Activated CD4-positive, alpha-beta memory T cell treated with anti-CD3 and anti-CD28 coated beads for 36 hours (primary cell): ENCODE results near the gene CDK10. TPM values are rescaled to one million over a fixed set of nuclear protein-coding genes. Genes with fewer than 3 reads are reported as not detected.
A peak's percentile ranks its signal among the peaks of the same experiment; 100 is the strongest.
"Not testable (repeated sequence)": the region's sequence is repeated elsewhere in the genome, so short reads cannot be mapped to it uniquely, and the experiment has no call there.

Experiments
- CTCF ChIA-PET: fragments of 350-600 bp; sonication (Branson Sonifier 250); formaldehyde crosslinking; loops from one replicate; lab custom pipeline; 2021; ENCODE audit warnings: antibody characterized with exemption, inconsistent platforms; lab: Charles Lee
- POLR2A ChIA-PET: fragments of 350-600 bp; sonication (Branson Sonifier 250); formaldehyde crosslinking; loops from one replicate; lab custom pipeline; 2021; ENCODE audit warnings: antibody characterized with exemption; lab: Charles Lee
- DNase-seq: peaks from one replicate; pipeline ENCODE4 v3.0.0-alpha.2; 2020
- H3K27ac Mint-ChIP-seq: one replicate; pipeline ENCODE4 v1.8.0; 2021; ENCODE audit warnings: mixed read lengths
- H3K27me3 Mint-ChIP-seq: one replicate; pipeline ENCODE4 v1.8.0; 2021; ENCODE audit warnings: mixed read lengths
- H3K36me3 Mint-ChIP-seq: one replicate; pipeline ENCODE4 v1.8.0; 2021; ENCODE audit warnings: mixed read lengths
- H3K4me1 Mint-ChIP-seq: one replicate; pipeline ENCODE4 v1.8.0; 2021; ENCODE audit warnings: low read depth, mixed read lengths
- H3K4me3 Mint-ChIP-seq: one replicate; pipeline ENCODE4 v1.8.0; 2021; ENCODE audit warnings: mild to moderate bottlenecking, mixed read lengths
- H3K9me3 Mint-ChIP-seq: one replicate; pipeline ENCODE4 v1.8.0; 2021; ENCODE audit warnings: mixed read lengths
- intact Hi-C: fragments of 100-400 bp; cut with micrococcal nuclease; formaldehyde crosslinking; loops from one replicate; pipeline ENCODE4 v1.15.1; 2023
- total RNA-seq, 2 experiments: library from RNA; stranded (reverse); gene quantifications; one replicate each; pipeline ENCODE4 v1.2.3, GENCODE V29; 2021

The CDK10 gene
- total RNA-seq, 2 experiments from 2014 or later: 90.0 to 92.4 TPM

- Mint-ChIP-seq H3K4me3 (no peak overlapping the region), H3K27ac (no peak overlapping the region), H3K9me3 (no peaks in the 10 kb centered on the region), H3K27me3 (no peaks in the 10 kb centered on the region), H3K36me3 (peaks cover 6% of the 10 kb centered on the region), H3K4me1 (peaks cover 35% of the 10 kb centered on the region)
- DNase-seq: no peak
- POLR2A ChIA-PET: interaction anchor here (0.7 kb wide), 1 partner anchor 48 kb away, joined by 5 read pairs; no protein-coding TSS in a partner anchor
- CTCF ChIA-PET: interaction anchor here (0.7 to 2.1 kb wide), 3 partner anchors 14 to 45 kb away, joined by 3 to 5 read pairs (median 3); no protein-coding TSS in a partner anchor
- intact Hi-C loops: loop anchor here (5.0 kb wide), 1 partner anchor 93 kb away; the partner anchor contains the start of gene RPL13
These were observed 31.3 kb upstream of the CDK10 start for GRCh38 chr16:89655062-89655643.

- intact Hi-C loops: loop anchor here (5.0 kb wide), 1 partner anchor 94 kb away; the partner anchor contains the start of gene RPL13
- H3K27ac Mint-ChIP-seq: peak overlapping the region; percentile 76
- H3K36me3 Mint-ChIP-seq: peaks cover 19% of the 10 kb centered on the region
- peak overlapping the region; percentile 89 for H3K4me3 Mint-ChIP-seq
- no peaks in the 10 kb centered on the region for H3K27me3 Mint-ChIP-seq
- ChIA-PET POLR2A (no interaction called here), CTCF (interaction anchor here (0.6 to 1.3 kb wide), 2 partner anchors 15 to 49 kb away, joined by 3 to 8 read pairs; no protein-coding TSS in a partner anchor)
- H3K9me3 Mint-ChIP-seq: no peaks in the 10 kb centered on the region
- DNase-seq: no peak
- peaks cover 35% of the 10 kb centered on the region for H3K4me1 Mint-ChIP-seq
These were observed 29.9 kb upstream of the CDK10 start for GRCh38 chr16:89656435-89657121.

GRCh38 chr16:89657442-89658220 lies 28.9 kb upstream of the CDK10 start, which contains the start of the genes CHMP1A and SPATA33:
TSS of gene CHMP1A (minus strand) at chr16:89657708. CDS start at chr16:89657588, 120 bp downstream.
TSS of gene SPATA33 (plus strand) at chr16:89657836. CDS start at chr16:89657912, 76 bp downstream.
- Mint-ChIP-seq H3K4me1 (peaks cover 35% of the 10 kb centered on the region), H3K4me3 (peak within 1 kb of the TSS; percentile 89), H3K9me3 (no peaks in the 10 kb centered on the region), H3K36me3 (peaks cover 21% of the 10 kb centered on the region), H3K27me3 (no peaks in the 10 kb centered on the region), H3K27ac (peak within 1 kb of the TSS; percentile 76)
- intact Hi-C loops: loop anchor here (1.0 to 5.0 kb wide), 2 partner anchors 29 to 95 kb away; partner anchors contain the start of genes CDK10 and RPL13
- CTCF ChIA-PET: interaction anchor here (1.0 to 1.3 kb wide), 4 partner anchors 11 to 42 kb away, joined by 3 to 8 read pairs (median 5); no protein-coding TSS in a partner anchor
- peak; percentile 94 for DNase-seq
- POLR2A ChIA-PET: interaction anchor here (0.6 to 1.1 kb wide), 3 partner anchors 34 to 149 kb away, joined by 3 to 5 read pairs (median 3); partner anchors contain the start of gene SPG7

DNA sequence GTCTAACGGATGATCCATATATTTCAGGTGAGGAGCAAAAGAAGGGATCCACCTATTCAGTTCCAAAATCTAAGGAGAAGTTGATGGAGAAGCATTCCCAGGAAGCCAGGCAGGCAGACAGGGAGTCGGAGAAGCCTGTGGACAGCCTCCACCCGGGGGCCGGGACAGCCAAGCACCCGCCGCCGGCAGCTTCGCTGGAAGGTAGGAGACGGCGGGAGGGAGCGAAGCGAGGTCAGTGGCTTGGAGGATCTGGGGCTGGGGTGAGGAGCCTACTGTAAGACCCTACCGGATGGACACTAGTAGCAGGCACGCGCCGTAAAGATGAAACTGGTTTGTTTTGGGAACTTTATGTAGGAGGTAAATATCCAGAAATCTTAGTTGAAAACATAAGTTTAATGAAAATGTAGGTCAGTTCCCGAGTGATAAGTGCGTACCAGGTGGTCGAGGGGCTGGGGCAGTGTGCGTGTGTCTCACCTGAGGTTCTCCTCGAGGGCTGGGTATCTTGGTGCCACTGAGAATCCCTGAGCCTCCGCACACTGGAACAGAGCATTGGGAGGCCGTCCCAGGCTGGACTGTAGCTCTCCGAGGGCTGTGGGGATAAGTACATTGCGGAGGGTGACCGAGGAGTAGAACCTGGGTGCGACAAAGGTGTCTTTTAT lies 28.1 kb upstream of the CDK10 start:
- H3K27me3 Mint-ChIP-seq: no peaks in the 10 kb centered on the region
- intact Hi-C loops: loop anchor here (1.0 to 5.0 kb wide), 2 partner anchors 28 to 96 kb away; partner anchors contain the start of genes CDK10 and RPL13
- H3K36me3 Mint-ChIP-seq: peaks cover 24% of the 10 kb centered on the region
- peak; percentile 33 for DNase-seq
- CTCF ChIA-PET: interaction anchor here (1.0 to 1.3 kb wide), 3 partner anchors 10 to 42 kb away, joined by 3 to 5 read pairs (median 5); no protein-coding TSS in a partner anchor
- H3K27ac Mint-ChIP-seq: peak overlapping the region; percentile 65
- POLR2A ChIA-PET: interaction anchor here (0.6 to 1.1 kb wide), 3 partner anchors 33 to 150 kb away, joined by 3 to 5 read pairs (median 3); partner anchors contain the start of gene SPG7
- H3K4me3 Mint-ChIP-seq: peak overlapping the region; percentile 89
- peaks cover 35% of the 10 kb centered on the region for H3K4me1 Mint-ChIP-seq
- no peaks in the 10 kb centered on the region for H3K9me3 Mint-ChIP-seq

DNA sequence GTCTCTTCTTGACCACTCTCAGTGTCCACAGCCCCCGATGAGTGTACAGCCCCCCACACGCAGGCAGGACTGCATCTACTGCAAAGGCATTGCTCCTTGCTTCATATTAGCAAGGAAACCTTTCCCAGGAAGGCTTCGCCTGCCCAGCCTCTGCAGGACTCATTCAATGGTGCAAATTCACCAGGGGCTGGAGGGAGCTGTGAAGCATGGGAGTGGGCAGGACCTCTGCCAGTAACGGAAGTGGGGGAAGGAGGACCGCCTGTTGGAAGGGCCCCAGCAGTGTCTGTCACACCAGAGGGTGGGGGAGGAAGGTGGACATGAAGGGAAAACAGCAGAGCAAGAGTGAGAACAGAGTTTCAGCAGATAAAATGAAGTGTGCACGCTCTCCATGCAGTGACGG lies 26.3 kb upstream of the CDK10 start:
- intact Hi-C loops: no loop called here
- ChIA-PET POLR2A (no interaction called here), CTCF (interaction anchor here (1.5 kb wide), 1 partner anchor 26 kb away, joined by 3 read pairs; the partner anchor contains the start of gene CDK10)
- no peak for DNase-seq
- Mint-ChIP-seq H3K27ac (no peak overlapping the region), H3K4me3 (no peak overlapping the region), H3K4me1 (peaks cover 31% of the 10 kb centered on the region), H3K9me3 (no peaks in the 10 kb centered on the region), H3K36me3 (peaks cover 24% of the 10 kb centered on the region), H3K27me3 (no peaks in the 10 kb centered on the region)

DNA sequence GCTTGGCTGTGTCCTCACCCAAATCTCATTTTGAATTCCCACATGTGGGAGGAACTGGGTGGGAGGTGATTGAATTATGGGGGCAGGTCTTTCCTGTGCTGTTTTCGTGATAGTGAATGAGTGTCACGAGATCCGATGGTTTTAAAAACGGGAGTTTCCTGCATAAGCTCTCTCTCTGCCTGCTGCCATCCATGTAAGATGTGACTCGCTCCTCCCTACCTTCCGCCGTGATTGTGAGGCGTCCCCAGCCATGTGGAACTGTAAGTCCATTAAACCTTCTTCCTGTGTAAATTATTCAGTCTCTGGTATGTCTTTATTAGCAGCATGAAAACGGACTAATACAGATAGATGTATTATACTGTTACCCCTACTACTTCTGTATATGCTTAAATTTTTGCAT lies 25.3 kb upstream of the CDK10 start:
- intact Hi-C loops: no loop called here
- no peak for DNase-seq
- Mint-ChIP-seq H3K36me3 (peaks cover 24% of the 10 kb centered on the region), H3K4me1 (peaks cover 21% of the 10 kb centered on the region), H3K27me3 (no peaks in the 10 kb centered on the region), H3K27ac (no peak overlapping the region), H3K9me3 (no peaks in the 10 kb centered on the region), H3K4me3 (no peak overlapping the region)
- ChIA-PET CTCF (no interaction called here), POLR2A (no interaction called here)

DNA sequence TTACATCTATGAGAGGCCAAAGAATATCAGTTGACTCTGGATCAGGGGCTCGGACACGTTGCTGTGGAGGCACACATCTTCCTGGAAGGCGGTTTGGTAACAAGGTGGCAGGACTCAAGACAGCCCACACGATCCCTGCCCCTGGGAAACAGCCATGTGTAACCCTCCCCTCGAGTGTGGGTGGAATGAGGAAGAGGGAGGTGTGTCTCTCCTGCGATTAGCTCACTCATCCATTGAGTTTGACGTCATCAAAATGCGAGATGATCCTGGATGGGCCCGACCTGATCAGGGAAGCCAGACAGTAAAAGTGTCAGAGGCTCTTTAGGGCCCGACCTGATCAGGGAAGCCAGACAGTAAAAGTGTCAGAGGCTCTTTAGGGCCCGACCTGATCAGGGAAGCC lies 22.3 kb upstream of the CDK10 start:
- peaks cover 24% of the 10 kb centered on the region for H3K36me3 Mint-ChIP-seq
- CTCF ChIA-PET: interaction anchor here (1.6 kb wide), 1 partner anchor 35 kb away, joined by 4 read pairs; no protein-coding TSS in a partner anchor
- intact Hi-C loops, POLR2A ChIA-PET, H3K4me1 Mint-ChIP-seq, H3K4me3 Mint-ChIP-seq, H3K27me3 Mint-ChIP-seq, H3K27ac Mint-ChIP-seq, DNase-seq, H3K9me3 Mint-ChIP-seq: not testable (repeated sequence)

GRCh38 chr16:89667000-89667399 lies 19.5 kb upstream of the CDK10 start:
- POLR2A ChIA-PET, intact Hi-C loops, H3K9me3 Mint-ChIP-seq, H3K27me3 Mint-ChIP-seq, H3K27ac Mint-ChIP-seq, H3K4me3 Mint-ChIP-seq, H3K36me3 Mint-ChIP-seq: not testable (repeated sequence)
- CTCF ChIA-PET: interaction anchor here (0.8 to 1.2 kb wide), 2 partner anchors 66 to 91 kb away, joined by 3 read pairs; partner anchors contain the start of gene CPNE7
- peaks cover 11% of the 10 kb centered on the region for H3K4me1 Mint-ChIP-seq
- peak; percentile 38 for DNase-seq

DNA sequence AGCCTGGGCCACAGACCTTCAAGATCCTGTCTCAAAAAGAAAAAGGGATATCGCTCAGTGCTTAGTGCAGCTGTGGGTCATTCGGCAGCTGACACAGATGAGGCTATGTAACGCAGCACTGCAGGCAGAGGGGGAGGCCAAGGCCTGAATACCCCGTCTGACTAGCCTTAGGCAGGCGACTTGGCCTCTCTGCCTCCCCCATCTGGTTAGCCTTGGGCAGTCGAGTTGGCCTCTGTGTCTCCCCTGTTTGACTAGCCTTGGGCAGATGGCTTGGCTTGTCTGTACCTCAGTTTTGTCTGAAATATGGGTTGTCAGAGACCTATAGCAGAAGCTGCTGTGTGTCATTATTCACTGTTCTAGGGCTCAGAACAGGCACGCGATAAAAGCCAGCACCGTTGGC lies 18.9 kb upstream of the CDK10 start:
- no peak for DNase-seq
- CTCF ChIA-PET: interaction anchor here (0.8 to 2.0 kb wide), 3 partner anchors 9 to 92 kb away, joined by 3 to 5 read pairs (median 3); partner anchors contain the start of gene CPNE7
- POLR2A ChIA-PET: no interaction called here
- no peaks in the 10 kb centered on the region for H3K27me3 Mint-ChIP-seq
- H3K4me3 Mint-ChIP-seq: no peak overlapping the region
- peaks cover 11% of the 10 kb centered on the region for H3K4me1 Mint-ChIP-seq
- H3K9me3 Mint-ChIP-seq: no peaks in the 10 kb centered on the region
- intact Hi-C loops: no loop called here
- H3K27ac Mint-ChIP-seq: no peak overlapping the region
- H3K36me3 Mint-ChIP-seq: peaks cover 6% of the 10 kb centered on the region

- Mint-ChIP-seq H3K27ac (no peak overlapping the region), H3K4me1 (peaks cover 11% of the 10 kb centered on the region), H3K9me3 (no peaks in the 10 kb centered on the region), H3K4me3 (no peak overlapping the region), H3K36me3 (peaks cover 1% of the 10 kb centered on the region), H3K27me3 (no peaks in the 10 kb centered on the region)
- CTCF ChIA-PET: interaction anchor here (0.6 to 2.0 kb wide), 3 partner anchors 10 to 240 kb away, joined by 3 to 5 read pairs (median 3); no protein-coding TSS in a partner anchor
- intact Hi-C loops: no loop called here
- POLR2A ChIA-PET: no interaction called here
- no peak for DNase-seq
These were observed 17.7 kb upstream of the CDK10 start for GRCh38 chr16:89668790-89669158.

DNA sequence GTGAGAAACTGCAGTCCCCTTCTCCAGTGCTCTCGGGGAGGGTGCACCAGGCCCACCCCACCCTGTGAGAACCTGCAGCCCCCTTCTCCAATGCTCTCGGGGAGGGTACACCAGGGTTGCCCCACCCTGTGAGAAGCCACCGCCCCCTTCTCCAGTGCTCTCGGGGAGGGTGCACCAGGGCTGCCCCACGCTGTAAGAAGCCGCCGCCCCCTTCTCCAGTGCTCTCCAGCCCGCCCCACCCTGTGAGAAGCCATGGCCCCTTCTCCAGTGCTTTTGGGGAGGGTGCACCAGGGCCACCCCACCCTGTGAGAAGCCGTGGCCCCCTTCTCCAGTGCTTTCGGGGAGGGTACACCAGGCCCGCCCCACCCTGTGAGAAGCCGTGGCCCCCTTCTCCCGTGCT lies 16.7 kb upstream of the CDK10 start:
- Mint-ChIP-seq H3K27me3 (no peaks in the 10 kb centered on the region), H3K9me3 (no peaks in the 10 kb centered on the region), H3K36me3 (peaks cover 1% of the 10 kb centered on the region), H3K27ac (no peak overlapping the region), H3K4me3 (no peak overlapping the region), H3K4me1 (peaks cover 11% of the 10 kb centered on the region)
- intact Hi-C loops: no loop called here
- ChIA-PET CTCF (no interaction called here), POLR2A (no interaction called here)
- DNase-seq: no peak
